ENCODE results near the gene PSAPL1.
A peak's percentile ranks its signal among the peaks of the same experiment; 100 is the strongest.

PSAPL1 gene

DNA sequence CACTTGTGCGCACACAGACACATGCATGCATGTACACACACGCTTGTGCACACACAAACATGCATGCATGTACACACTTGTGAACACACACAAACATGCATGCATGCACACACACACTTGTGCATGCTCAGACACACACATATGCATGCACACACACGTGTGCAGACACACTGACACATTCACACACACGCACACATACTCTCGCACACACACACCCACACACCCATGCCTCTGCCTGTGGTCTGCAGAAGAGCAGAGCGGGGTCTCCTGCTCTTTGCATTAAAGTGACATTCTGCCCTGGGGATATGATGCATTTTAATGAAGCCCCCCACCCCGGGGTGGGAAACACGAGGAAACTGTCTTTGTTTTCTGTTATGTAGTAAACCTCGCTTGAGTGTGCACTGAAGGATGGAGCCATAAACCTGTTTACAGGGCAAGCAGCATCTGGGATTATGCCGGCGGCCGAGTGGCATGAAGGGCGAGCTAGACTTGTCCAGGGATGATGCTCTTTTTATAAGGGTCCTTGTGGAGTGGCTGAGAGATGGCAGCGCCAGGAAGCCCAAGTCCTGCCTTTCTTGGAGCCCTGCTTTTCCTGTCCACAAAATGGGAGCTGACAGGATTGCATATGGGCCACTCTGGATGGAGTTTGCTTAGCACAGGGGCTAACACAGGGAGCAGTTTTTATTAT, 17.8 kb downstream of the PSAPL1 start:
- no peak for DNase-seq

DNA sequence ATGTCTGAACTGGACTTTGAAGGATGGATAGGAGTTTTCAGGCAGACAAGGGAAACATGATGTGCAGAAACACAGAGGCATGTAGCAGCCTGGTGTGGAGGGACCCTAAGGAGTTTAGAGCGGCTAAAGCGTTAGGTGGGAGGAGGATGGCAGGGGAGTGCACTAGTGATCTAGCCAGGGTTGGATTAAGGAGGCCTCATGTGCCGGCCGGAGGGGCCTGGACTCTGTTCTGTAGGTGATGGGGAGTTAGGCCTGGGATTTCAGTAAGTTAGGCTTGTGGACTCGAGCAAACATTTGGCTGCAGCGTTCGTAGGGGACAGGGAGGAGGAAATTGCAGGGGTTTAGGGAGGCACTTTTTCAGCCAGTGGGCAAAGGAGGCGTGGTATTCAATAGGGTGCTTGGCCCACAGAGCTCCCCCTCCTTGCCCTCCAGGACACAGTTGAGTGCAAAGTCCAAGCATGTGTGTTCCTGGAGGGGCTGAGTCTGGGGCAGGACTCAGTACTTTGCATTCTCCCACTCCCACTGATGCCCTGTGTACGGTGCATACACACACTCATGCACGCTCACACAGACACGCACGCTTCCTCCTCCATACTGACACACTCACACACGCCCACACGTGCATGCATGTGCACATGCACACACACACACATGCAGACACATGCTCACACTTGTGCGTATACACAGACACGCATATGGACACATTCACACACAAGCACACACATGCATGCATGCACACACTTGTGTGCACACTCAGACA, 18.6 kb downstream of the PSAPL1 start:
- DNase-seq: no peak

GRCh38 chr4:7414736-7415510, 19.8 kb downstream of the PSAPL1 start:
- no peak for DNase-seq

GRCh38 chr4:7414046-7414445, 20.7 kb downstream of the PSAPL1 start:
- DNase-seq: no peak

DNA sequence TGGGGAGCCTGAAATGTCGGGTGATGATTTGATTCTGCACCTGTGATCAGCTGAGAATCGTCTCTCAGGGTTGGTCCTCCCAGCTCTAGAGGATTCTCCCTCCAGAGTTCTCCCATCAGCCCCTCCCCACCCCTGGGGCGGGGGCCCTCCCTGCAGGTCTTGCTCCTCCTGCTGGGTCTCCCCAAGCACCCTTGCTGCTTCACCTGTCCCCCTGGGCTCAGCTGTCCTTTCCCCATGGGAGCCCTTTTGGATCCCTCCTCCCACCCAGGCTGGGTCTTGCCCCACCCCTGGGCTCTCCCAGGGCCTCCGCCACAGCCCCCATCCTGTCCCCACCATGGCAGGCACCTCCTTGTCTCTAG, 22.2 kb downstream of the PSAPL1 start:
- no peak for DNase-seq

DNA sequence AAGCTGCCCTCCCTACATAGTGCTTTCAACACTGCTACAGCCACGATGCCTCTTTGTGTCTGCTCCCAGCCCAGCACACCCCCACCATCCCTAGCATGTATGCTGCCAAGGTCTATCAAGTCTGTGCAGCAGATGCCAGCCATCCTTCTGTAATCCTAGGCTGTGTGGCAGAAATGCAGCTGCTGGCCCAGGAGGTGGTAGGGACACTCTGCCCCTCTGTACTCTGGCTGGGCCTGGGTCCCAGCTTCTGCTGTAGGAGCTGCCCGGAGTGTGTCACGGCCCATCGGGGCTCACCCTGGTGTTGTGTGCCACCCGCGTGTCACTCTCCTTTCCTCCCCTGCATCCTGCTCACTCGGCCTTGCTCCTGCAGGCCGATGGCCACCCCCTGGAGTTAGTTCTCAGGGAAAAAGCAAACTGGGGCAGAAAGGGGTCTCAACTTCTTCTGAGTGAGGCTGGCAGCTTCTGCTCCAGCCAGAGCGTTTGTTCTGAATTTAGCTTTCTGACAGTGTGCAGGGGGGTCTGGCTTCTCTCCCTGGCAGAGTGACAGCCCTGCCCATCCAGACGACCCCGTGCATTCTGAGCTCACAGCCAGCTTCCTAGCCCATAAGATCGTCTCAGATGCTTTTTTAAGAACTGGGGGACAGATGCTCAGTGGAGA, 22.7 kb downstream of the PSAPL1 start:
- no peak for DNase-seq

- no peak for DNase-seq
Observed at GRCh38 chr4:7411491-7411890, 23.2 kb downstream of the PSAPL1 start.

- DNase-seq: no peak
Observed at GRCh38 chr4:7410446-7410845, 24.3 kb downstream of the PSAPL1 start.

DNA sequence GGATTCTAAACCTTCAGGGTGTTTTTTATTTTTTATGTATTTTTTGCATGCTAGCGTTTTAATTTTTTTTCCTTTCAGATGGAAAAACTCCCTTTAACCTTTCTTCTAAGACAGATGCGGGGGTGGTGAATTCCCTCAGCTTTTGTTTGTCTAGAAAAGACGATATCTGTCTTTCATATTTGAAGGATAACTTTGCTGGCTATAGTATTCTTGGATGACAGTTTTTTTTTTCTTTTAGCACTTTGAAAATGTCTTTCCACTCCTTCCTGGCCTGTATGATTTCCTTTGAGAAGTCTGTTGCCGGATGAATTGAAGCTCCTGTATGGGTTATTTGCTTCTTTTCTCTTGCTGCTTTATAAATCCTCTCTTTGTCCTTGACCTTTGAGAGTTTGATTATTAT, 26.6 kb downstream of the PSAPL1 start:
- DNase-seq: no peak

DNA sequence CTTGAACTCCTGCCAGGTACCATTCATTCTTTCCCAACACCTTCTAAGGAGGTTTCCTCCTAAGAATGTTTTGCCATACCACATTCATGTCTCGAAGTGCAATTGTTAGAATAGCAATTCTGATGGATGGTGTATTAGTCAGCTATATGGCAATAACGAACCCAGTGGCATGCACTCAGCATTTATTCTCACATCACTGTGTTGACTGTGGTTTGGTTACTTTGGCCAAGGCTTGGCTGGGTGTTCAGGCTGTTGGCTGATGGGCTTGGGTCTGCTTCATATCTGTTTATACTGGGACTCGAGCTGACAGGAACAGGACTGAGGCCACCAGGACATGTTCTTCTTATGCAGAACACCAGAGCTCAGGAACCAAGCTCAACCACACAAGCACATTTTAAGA, 31.7 kb downstream of the PSAPL1 start:
- DNase-seq: no peak

- no peak for DNase-seq
Observed at GRCh38 chr4:7402526-7402925, 32.2 kb downstream of the PSAPL1 start.

DNA sequence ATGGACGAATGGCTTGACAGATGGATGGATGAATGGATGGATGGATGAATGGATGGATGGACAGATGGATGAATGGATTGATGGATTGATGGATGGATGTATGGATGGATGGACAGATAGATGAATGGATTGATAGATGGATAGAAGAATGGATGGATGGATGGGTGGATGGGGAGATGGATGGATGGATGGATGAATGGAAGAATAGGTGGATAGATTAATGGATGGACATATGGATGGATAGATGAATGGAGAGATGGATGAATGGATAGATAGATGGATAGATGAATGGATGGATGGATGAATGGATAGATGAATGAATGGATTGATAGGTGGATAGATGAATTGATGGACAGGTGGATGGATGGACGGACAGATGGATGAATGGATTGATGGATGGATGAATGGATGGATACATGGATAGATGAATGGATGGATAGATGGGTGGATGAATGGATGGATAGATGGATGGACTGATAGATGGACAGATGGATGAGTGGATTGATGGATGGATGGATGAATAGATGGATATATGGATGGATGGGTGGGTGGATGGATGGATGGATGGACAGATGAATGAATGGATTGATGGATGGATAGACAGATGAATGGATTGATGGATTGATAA, 33.9 kb downstream of the PSAPL1 start:
- no peak for DNase-seq

- DNase-seq: no peak
Observed at GRCh38 chr4:7399440-7400234, 35.1 kb downstream of the PSAPL1 start.

GRCh38 chr4:7398788-7399439, 35.8 kb downstream of the PSAPL1 start:
- DNase-seq: no peak

- peak; percentile 82 for DNase-seq
Observed at GRCh38 chr4:7398104-7398423, 36.7 kb downstream of the PSAPL1 start.

- no peak for DNase-seq
Observed at GRCh38 chr4:7397206-7398103, 37.3 kb downstream of the PSAPL1 start.

DNA sequence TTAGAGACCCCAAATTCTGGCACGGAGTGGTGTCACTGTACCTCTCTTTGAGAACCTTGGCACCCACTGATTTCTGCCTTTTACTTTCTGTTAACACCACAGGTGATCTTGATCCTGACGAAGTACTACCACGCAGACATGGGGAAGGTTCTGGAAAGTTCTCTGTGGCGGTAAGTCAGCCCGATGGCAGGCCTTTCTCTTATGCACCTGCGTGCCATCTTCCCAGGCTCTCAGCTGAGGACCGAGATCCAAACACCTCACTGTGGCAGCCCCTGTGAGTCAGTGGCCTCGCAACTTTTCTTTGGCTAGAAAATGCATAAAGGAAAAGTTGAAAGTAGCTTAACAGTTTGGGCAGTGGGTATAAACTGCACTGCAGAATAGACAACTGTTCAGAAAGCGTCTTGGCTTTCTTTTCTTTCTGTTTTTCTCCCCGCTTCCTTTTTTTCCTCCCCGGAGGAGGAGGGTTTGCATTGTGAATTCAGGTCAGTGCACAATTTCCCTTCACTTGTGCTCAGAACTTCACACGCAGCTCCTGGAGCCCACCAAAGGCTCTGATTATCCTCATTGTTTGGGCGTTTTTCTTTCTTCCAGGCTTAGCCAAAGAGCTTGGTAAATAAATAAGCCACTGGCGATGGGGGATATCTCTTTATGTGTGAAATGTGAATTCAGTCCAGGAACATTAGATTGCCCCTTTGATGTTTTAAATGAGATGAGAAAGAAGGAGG, 38.4 kb downstream of the PSAPL1 start:
- no peak for DNase-seq

DNA sequence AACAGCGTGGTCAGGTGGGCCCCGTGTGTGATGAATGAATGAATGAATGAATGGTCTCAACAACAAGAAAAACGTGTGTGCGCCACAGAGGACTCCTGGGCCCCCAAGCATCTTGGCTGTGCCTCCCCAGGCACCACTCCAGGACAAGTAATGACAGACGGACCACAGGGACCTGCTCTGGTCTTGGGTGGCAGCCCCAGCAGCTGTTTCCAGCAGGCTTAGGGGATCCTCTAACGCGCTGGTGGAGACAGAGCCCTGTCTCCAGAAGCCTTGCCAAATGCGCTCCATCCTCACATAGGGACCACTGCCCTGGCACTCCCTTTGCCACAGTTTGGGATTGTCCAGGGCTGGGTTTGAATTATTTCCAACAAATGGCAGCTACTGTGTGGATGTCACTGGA, 39.1 kb downstream of the PSAPL1 start:
- no peak for DNase-seq

DNA sequence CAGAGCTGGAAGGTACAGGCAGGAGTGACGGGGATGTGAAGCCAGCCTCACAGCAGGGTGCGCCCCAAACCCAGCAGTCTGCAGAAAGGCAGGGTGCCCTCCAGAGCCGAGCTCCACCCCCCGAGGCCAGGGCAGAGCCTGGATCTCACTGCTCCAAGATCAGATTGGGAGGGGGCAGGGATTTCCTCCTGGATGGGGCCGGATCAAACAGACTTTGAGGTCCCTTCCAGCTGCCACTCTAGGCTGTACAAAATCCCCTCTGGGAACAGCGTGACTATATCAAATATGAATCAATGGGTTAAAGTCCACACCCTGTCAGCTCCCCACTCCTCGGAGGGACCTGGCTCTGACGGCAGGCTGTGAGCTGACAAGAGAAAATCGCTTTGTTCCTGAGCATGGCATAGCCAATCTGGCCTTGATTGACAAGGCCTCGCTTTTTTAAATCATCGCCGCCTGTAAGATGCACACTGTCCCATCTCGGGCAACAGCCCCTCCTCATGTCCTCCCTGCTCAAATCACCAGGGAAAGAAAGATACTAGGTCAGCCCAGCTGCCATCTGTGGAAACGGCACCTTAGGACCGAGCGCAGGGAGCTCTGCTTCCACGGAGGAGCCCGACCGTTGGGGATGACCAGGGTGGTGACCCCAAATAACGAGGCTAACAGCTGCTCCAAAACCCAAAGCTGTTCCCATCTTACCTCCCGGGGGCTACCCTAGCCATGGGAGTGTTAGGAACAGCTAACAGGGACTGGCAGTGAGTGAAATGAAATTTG, 39.9 kb downstream of the PSAPL1 start:
- DNase-seq: no peak
